H1 (cell line): ENCODE results near the gene MCF2L. TPM values are rescaled to one million over a fixed set of nuclear protein-coding genes. Genes with fewer than 3 reads are reported as not detected.

Source experiments
- CTCF ChIA-PET: fragments of 300-600 bp; sonication (Branson Sonifier 250); formaldehyde crosslinking; loops from one replicate; lab custom pipeline; 2021; ENCODE audit not compliant: partially characterized antibody; lab: Charles Lee
- POLR2A ChIA-PET: fragments of 300-600 bp; sonication (Branson Sonifier 250); formaldehyde crosslinking; loops from one replicate; lab custom pipeline; 2021; ENCODE audit warnings: inconsistent platforms; ENCODE audit not compliant: partially characterized antibody; lab: Charles Lee
- DNase-seq, 2 experiments: peaks; one replicate each; pipeline versions ENCODE4 v3.0.0 to v3.0.0-alpha.2; 2010 to 2022; ENCODE audit warnings: low spot score in 2 of 2, low read depth in 1 of 2, mixed read lengths in 1 of 2
- FAIRE-seq: peaks from 2 replicates; lab custom pipeline; 2011; peaks lifted over from hg19 to GRCh38; lab: Jason Lieb, UNC
- H2AFZ ChIP-seq: 2 replicates; pipeline ENCODE4 v1.8.1; 2012; ENCODE audit warnings: low read length, inconsistent platforms
- H2AK5ac ChIP-seq: 2 replicates; pipeline ENCODE4 v1.6.1; 2013; ENCODE audit warnings: low read depth, low read length
- H2BK120ac ChIP-seq: replicated peaks from 2 replicates; pipeline ENCODE3; 2013; ENCODE audit warnings: low read depth, low read length, inconsistent platforms
- H2BK12ac ChIP-seq: 2 replicates; pipeline ENCODE4 v1.6.1; 2013; ENCODE audit warnings: low read depth, low read length
- H2BK15ac ChIP-seq: 2 replicates; pipeline ENCODE4 v1.6.1; 2013; ENCODE audit warnings: low read length
- H2BK20ac ChIP-seq: 2 replicates; pipeline ENCODE4 v1.6.1; 2013; ENCODE audit warnings: low read length
- H2BK5ac ChIP-seq: 2 replicates; pipeline ENCODE4 v1.6.1; 2013; ENCODE audit warnings: low read depth, low read length
- H3K14ac ChIP-seq: 2 replicates; pipeline ENCODE4 v1.6.1; 2013; ENCODE audit warnings: inconsistent platforms; ENCODE audit not compliant: insufficient read length
- H3K18ac ChIP-seq: 2 replicates; pipeline ENCODE4 v1.6.1; 2013; ENCODE audit warnings: low read length; ENCODE audit errors: extremely low read depth
- H3K23ac ChIP-seq: 2 replicates; pipeline ENCODE4 v1.6.1; 2013; ENCODE audit warnings: inconsistent platforms; ENCODE audit not compliant: insufficient read length
- H3K23me2 ChIP-seq: 2 replicates; pipeline ENCODE4 v1.6.1; 2013; ENCODE audit warnings: low read depth, low read length
- H3K27ac ChIP-seq: 2 replicates; pipeline ENCODE4 v1.6.1; 2011; ENCODE audit warnings: low read depth, low read length, inconsistent platforms
- H3K27me3 ChIP-seq, 4 experiments: replicated peaks in 1 of 4; 1 replicate in 1 of 4; 2 replicates in 3 of 4; pipeline versions ENCODE4 v1.6.1 to v1.8.1; 2011 to 2013; ENCODE audit warnings: low read length in 3 of 4, mild to moderate bottlenecking in 3 of 4, inconsistent platforms in 2 of 4, mixed read lengths in 2 of 4, moderate library complexity in 1 of 4; ENCODE audit not compliant: control insufficient read depth in 3 of 4, insufficient read depth in 3 of 4; ENCODE audit errors: extremely low read depth in 1 of 4
- H3K36me3 ChIP-seq, 4 experiments: 2 replicates each; pipeline versions ENCODE4 v1.6.1 to v1.8.1; 2011 to 2013; ENCODE audit warnings: mild to moderate bottlenecking in 4 of 4, low read length in 3 of 4, moderate library complexity in 2 of 4, control low read depth in 1 of 4, inconsistent platforms in 1 of 4; ENCODE audit not compliant: insufficient read depth in 4 of 4, control insufficient read depth in 2 of 4
- H3K4ac ChIP-seq: replicated peaks from 2 replicates; pipeline ENCODE3; 2013; ENCODE audit warnings: low read length, low read depth, mixed read lengths, inconsistent platforms; ENCODE audit not compliant: insufficient read length
- H3K4me1 ChIP-seq, 4 experiments: replicated peaks in 1 of 4; 1 replicate in 1 of 4; 2 replicates in 3 of 4; pipeline versions ENCODE4 v1.6.1 to v1.8.1; 2011 to 2013; ENCODE audit warnings: low read length in 3 of 4, inconsistent platforms in 2 of 4, mixed read lengths in 1 of 4; ENCODE audit not compliant: insufficient read depth in 4 of 4, control insufficient read depth in 3 of 4
- H3K4me2 ChIP-seq, 2 experiments: 2 replicates each; pipeline versions ENCODE4 v1.6.1 to v1.8.1; 2011 to 2013; ENCODE audit warnings: low read depth in 2 of 2, low read length in 2 of 2, control low read depth in 1 of 2, inconsistent platforms in 1 of 2, mild to moderate bottlenecking in 1 of 2; ENCODE audit not compliant: insufficient read depth in 1 of 2
- H3K4me3 ChIP-seq, 4 experiments: fragments of 200-600, 300-600 bp in 1 of 4; sonication (generic), shearing (Covaris generic), sonication (Bioruptor Twin) in 1 of 4; 2 replicates each; pipeline versions ENCODE4 v1.5.1 to v1.8.1; 2011 to 2016; ENCODE audit warnings: low read length in 4 of 4, low read depth in 3 of 4, control low read depth in 2 of 4, inconsistent platforms in 2 of 4, mild to moderate bottlenecking in 2 of 4, mixed read lengths in 1 of 4, moderate library complexity in 1 of 4; ENCODE audit not compliant: insufficient read depth in 2 of 4; ENCODE audit errors: extremely low read depth in 1 of 4
- H3K56ac ChIP-seq: replicated peaks from 2 replicates; pipeline ENCODE3; 2013; ENCODE audit warnings: low read depth, mild to moderate bottlenecking, mixed read lengths, low read length, inconsistent platforms; ENCODE audit not compliant: insufficient read length
- H3K79me1 ChIP-seq: 2 replicates; pipeline ENCODE4 v1.6.1; 2013; ENCODE audit warnings: low read depth, low read length, control low read depth
- H3K79me2 ChIP-seq, 2 experiments: 2 replicates each; pipeline versions ENCODE4 v1.6.1 to v1.8.1; 2012 to 2013; ENCODE audit warnings: low read length in 2 of 2, mild to moderate bottlenecking in 2 of 2, inconsistent platforms in 1 of 2; ENCODE audit not compliant: insufficient read depth in 2 of 2, control insufficient read depth in 1 of 2
- H3K9ac ChIP-seq, 4 experiments: replicated peaks in 1 of 4; 1 replicate in 1 of 4; 2 replicates in 3 of 4; pipeline versions ENCODE4 v1.6.1 to v1.8.1; 2011 to 2013; ENCODE audit warnings: low read depth in 3 of 4, low read length in 3 of 4, control low read depth in 2 of 4, mild to moderate bottlenecking in 2 of 4, moderate library complexity in 2 of 4, inconsistent platforms in 1 of 4; ENCODE audit errors: extremely low read depth in 1 of 4
- H3K9me3 ChIP-seq, 2 experiments: 2 replicates each; pipeline versions ENCODE4 v1.6.1 to v1.8.1; 2012 to 2013; ENCODE audit warnings: mild to moderate bottlenecking in 2 of 2, moderate library complexity in 2 of 2, control low read depth in 1 of 2, inconsistent platforms in 1 of 2, low read depth in 1 of 2, low read length in 1 of 2, mixed read lengths in 1 of 2; ENCODE audit not compliant: insufficient read depth in 2 of 2
- H4K20me1 ChIP-seq, 2 experiments: replicated peaks in 1 of 2; 2 replicates each; pipeline versions ENCODE3 to v1.8.1; 2011 to 2013; ENCODE audit warnings: inconsistent platforms in 2 of 2, low read length in 2 of 2, mild to moderate bottlenecking in 1 of 2; ENCODE audit not compliant: insufficient read depth in 2 of 2, control insufficient read depth in 1 of 2
- H4K5ac ChIP-seq: 2 replicates; pipeline ENCODE4 v1.6.1; 2013; ENCODE audit warnings: low read length, low read depth, mixed read lengths, inconsistent platforms; ENCODE audit not compliant: insufficient read length
- H4K8ac ChIP-seq: 2 replicates; pipeline ENCODE4 v1.8.0; 2013; ENCODE audit warnings: mild to moderate bottlenecking, moderate library complexity, low read length, inconsistent platforms; ENCODE audit not compliant: insufficient read depth; ENCODE audit errors: extremely low read depth
- H4K91ac ChIP-seq: replicated peaks from 2 replicates; pipeline ENCODE3; 2013; ENCODE audit warnings: low read length, mixed read lengths, inconsistent platforms; ENCODE audit not compliant: insufficient read length
- BCL11A ChIP-seq, 2 experiments: IDR thresholded peaks; one replicate each; pipeline ENCODE4 v1.6.1; 2011; ENCODE audit warnings: low read depth in 2 of 2, low read length in 2 of 2, mild to moderate bottlenecking in 2 of 2
- CHD1 ChIP-seq: IDR thresholded peaks from 2 replicates; pipeline ENCODE4 v1.6.1; 2012; ENCODE audit warnings: low read depth, low read length, improper control_type of control experiment
- EGR1 ChIP-seq: IDR thresholded peaks from 2 replicates; pipeline ENCODE4 v1.6.1; 2011; ENCODE audit warnings: low read depth, low read length, borderline replicate concordance
- FOSL1 ChIP-seq: IDR thresholded peaks from 2 replicates; pipeline ENCODE4 v1.6.1; 2011; ENCODE audit warnings: mild to moderate bottlenecking, low read depth, low read length, moderate library complexity; ENCODE audit not compliant: insufficient read depth
- HDAC2 ChIP-seq, 2 experiments: fragments of 300-600 bp in 1 of 2; sonication (generic) in 1 of 2; IDR thresholded peaks; 2 replicates each; pipeline ENCODE4 v1.6.1; 2011 to 2012; ENCODE audit warnings: low read depth in 2 of 2, low read length in 2 of 2, mild to moderate bottlenecking in 2 of 2, moderate library complexity in 2 of 2, borderline replicate concordance in 1 of 2, inconsistent platforms in 1 of 2
- KDM1A ChIP-seq: fragments of 200-600, 300-600 bp; sonication (generic); IDR thresholded peaks from 2 replicates; pipeline ENCODE4 v1.7.1; 2016; ENCODE audit warnings: mild to moderate bottlenecking, low read length, borderline replicate concordance
- KDM4A ChIP-seq: IDR thresholded peaks from one replicate; pipeline ENCODE4 v1.7.1; 2012; ENCODE audit warnings: low read depth, mild to moderate bottlenecking, moderate library complexity, low read length, inconsistent platforms; ENCODE audit not compliant: severe bottlenecking
- KDM5A ChIP-seq: fragments of 200-600 bp; IDR thresholded peaks from 2 replicates; pipeline ENCODE4 v1.7.1; 2012; ENCODE audit warnings: mild to moderate bottlenecking, low read length, inconsistent platforms, mixed read lengths
- POLR2A ChIP-seq, 2 experiments: IDR thresholded peaks; 1 replicate in 1 of 2; 2 replicates in 1 of 2; pipeline ENCODE4 v1.6.1; 2011; ENCODE audit warnings: low read depth in 2 of 2, low read length in 2 of 2, mild to moderate bottlenecking in 2 of 2; ENCODE audit errors: control extremely low read depth in 1 of 2
- RAD21 ChIP-seq, 2 experiments: IDR thresholded peaks in 1 of 2; conservative IDR thresholded peaks in 1 of 2; 2 replicates each; pipeline ENCODE4 v1.6.1; 2011; ENCODE audit warnings: low read depth in 2 of 2, low read length in 2 of 2, improper control_type of control experiment in 1 of 2, inconsistent platforms in 1 of 2, mild to moderate bottlenecking in 1 of 2, moderate library complexity in 1 of 2
- RFX5 ChIP-seq: IDR thresholded peaks from 2 replicates; pipeline ENCODE4 v1.6.1; 2011; ENCODE audit warnings: low read depth, low read length, improper control_type of control experiment, borderline replicate concordance
- SP1 ChIP-seq: IDR thresholded peaks from 2 replicates; pipeline ENCODE4 v1.6.1; 2011; ENCODE audit warnings: low read depth, low read length
- TBP ChIP-seq: IDR thresholded peaks from 2 replicates; pipeline ENCODE4 v1.6.1; 2011; ENCODE audit warnings: low read depth, low read length, improper control_type of control experiment
- WGBS, 2 experiments: shearing (Covaris generic) in 1 of 2; methylation state at CpG; one replicate each; pipeline versions ENCODE4 v1.1.6 to v1.1.7; 2013 to 2015; ENCODE audit warnings: low lambda C conversion rate in 2 of 2, mixed read lengths in 2 of 2, inconsistent platforms in 1 of 2, low coverage in 1 of 2, missing lambda C conversion rate in 1 of 2; ENCODE audit not compliant: insufficient replicate concordance in 2 of 2, insufficient coverage in 1 of 2, insufficient read length in 1 of 2; ENCODE audit errors: extremely low coverage in 1 of 2, missing lambda C conversion rate in 1 of 2; 5-methylcytosine and 5-hydroxymethylcytosine counted together
- polyA plus RNA-seq, 7 experiments: library from polyadenylated mRNA; depleted of rRNA in 3 of 7; stranded (reverse) in 5 of 7; unstranded in 2 of 7; fragments of >200 nt in 5 of 7; fragments of 200-250 nt in 2 of 7; gene quantifications; 1 replicate in 5 of 7; 2 replicates in 1 of 7; 4 replicates in 1 of 7; pipeline versions ENCODE4 v1.2.1 to v1.2.3, GENCODE V29; 2011 to 2013; ENCODE audit warnings: missing spikeins in 2 of 7, mixed read lengths in 2 of 7
- total RNA-seq: library from RNA; stranded (reverse); fragmentation: NEBNext Ultra II Directional; extraction: Animal tissue kit (Norgen Biotek cat#: 25700); gene quantifications from 2 replicates; pipeline ENCODE4 v1.2.1, GENCODE V29; 2021

Gene MCF2L
- total and polyA plus RNA-seq, 2 of the 8 experiments (the other 6 are each of a cell fraction or from before 2014, with no cell fraction given), result 10.1 to 24.4 TPM

GRCh38 chr13:113141601-113141970 is 172.6 kb downstream of the MCF2L start:
- H4K5ac ChIP-seq, result no peak overlapping the region
- 92% methylated on average over 18 of the region's 18 CpGs; no CpG with 5 or more reads in 1 of the 2 experiments for WGBS, 2 experiments
- H4K8ac ChIP-seq, result no peak overlapping the region
- no peak overlapping the region for H3K4me2 ChIP-seq
- H3K4me3 ChIP-seq, result no peak overlapping the region
- no peak overlapping the region for H3K23ac ChIP-seq
- H3K4ac ChIP-seq, result no peak overlapping the region
- CTCF ChIA-PET, result interaction anchor here (1.2 to 1.6 kb wide), 3 partner anchors 17 to 112 kb away, joined by 3 to 5 read pairs (median 5); no protein-coding TSS in a partner anchor
- H3K4me1 ChIP-seq, result peaks cover 0 to 3% (median under 1%) of the 10 kb centered on the region in 4 experiments; a peak in 4 of 7 replicates
- no peak overlapping the region for H3K18ac ChIP-seq
- no peak overlapping the region for H2AK5ac ChIP-seq
- no peaks in the 10 kb centered on the region for H3K79me1 ChIP-seq
- no peaks in the 10 kb centered on the region for H3K79me2 ChIP-seq
- no peaks in the 10 kb centered on the region for H3K36me3 ChIP-seq
- no peak overlapping the region for H3K56ac ChIP-seq
- no peak overlapping the region for H2AFZ ChIP-seq
- no peaks in the 10 kb centered on the region for H3K27me3 ChIP-seq
- no peak overlapping the region for H2BK20ac ChIP-seq
- H2BK15ac ChIP-seq, result no peak overlapping the region
- no peak overlapping the region for H3K14ac ChIP-seq
- no peak overlapping the region for H3K9ac ChIP-seq
- no peak overlapping the region for H3K27ac ChIP-seq
- H3K9me3 ChIP-seq, result no peaks in the 10 kb centered on the region
- H4K91ac ChIP-seq, result peak overlapping the region; percentile 17
- no peaks in the 10 kb centered on the region for H4K20me1 ChIP-seq
- POLR2A ChIA-PET, result interaction anchor here (0.8 to 1.3 kb wide), 3 partner anchors 10 to 68 kb away, joined by 3 read pairs; partner anchors contain the start of gene CUL4A
- FAIRE-seq, result no peak
- no peak overlapping the region for H2BK120ac ChIP-seq
- H3K23me2 ChIP-seq, result no peaks in the 10 kb centered on the region
- DNase-seq, result no peak
- no peak overlapping the region for H2BK12ac ChIP-seq
- H2BK5ac ChIP-seq, result no peak overlapping the region
- TF ChIP-seq BCL11A (IDR thresholded peaks at IDR 0.05; ENCODE audit: low read depth in 2 of 2, low read length in 2 of 2) (no peak), CHD1 (no peak), TBP (no peak), POLR2A (IDR thresholded peaks at IDR 0.05; ENCODE audit: control extremely low read depth in 1 of 2, low read depth in 2 of 2, low read length in 2 of 2) (no peak), SP1 (no peak), RFX5 (no peak), KDM1A (no peak), KDM5A (no peak), FOSL1 (no peak), EGR1 (no peak), KDM4A (no peak), RAD21 (IDR thresholded peaks at IDR 0.05 in 1 of 2, conservative IDR thresholded peaks at IDR 0.05 in 1 of 2; ENCODE audit: low read depth in 2 of 2, low read length in 2 of 2) (no peak), HDAC2 (IDR thresholded peaks at IDR 0.05; ENCODE audit: borderline replicate concordance in 1 of 2, low read depth in 2 of 2, low read length in 2 of 2) (no peak)
